ENCODE measurements around the gene KIF5B. TPM values are rescaled to one million over a fixed set of nuclear protein-coding genes. Genes with fewer than 3 reads are reported as not detected.
"Not testable (repeated sequence)": the region's sequence is repeated elsewhere in the genome, so short reads cannot be mapped to it uniquely, and the experiment has no call there.

The KIF5B gene
- 10 to 100 TPM; 20.4 to 26.9 (median 25.0) TPM for polyA plus RNA-seq (ENCODE audit: low read depth in 6 of 6)

DNA sequence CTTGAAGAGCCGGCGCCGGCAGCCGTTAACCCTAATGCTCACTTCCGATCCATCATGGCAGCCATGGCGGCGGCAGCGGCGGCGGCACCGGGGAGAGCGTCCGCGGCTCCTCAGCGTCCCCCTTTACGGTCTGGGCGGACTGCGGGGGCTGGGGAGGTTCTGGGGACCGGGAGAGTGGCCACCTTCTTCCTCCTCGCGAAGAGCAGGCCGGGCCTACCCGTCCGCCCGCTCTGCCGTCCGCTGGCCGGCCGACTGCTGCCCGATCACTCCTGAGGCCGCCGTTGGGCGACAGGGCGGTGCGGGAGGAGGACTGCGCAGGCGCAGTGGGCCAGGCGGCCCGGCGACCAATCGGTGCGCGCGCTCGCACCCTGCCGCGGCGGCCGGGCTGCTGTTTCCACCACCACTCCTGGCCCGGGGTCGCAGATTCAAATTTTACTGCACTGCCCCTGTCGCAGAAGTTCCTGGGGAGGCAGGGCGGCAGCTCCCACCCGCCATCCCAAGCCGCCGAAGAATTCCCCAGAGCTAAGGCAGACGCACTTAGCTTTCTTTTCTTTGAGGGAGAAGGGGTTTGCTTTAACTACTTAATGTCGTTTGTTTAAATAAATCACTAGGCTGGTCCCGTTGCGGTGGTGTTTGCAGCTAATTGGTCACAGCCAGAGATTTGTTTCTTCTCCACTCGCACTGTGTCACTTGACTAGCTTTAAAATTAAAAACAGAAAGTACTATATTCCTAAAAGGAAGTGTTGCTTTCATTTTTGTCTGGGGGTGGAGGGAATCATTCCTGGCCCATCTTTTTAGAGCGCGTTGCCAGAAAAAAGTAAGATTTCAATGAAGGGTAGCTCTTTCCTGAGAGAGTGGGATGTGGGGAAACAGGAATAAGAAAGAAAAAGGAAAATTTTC, at the start of gene KIF5B:
Gene KIF5B, minus strand, starts transcription at position 290 of the 900 bp plus-strand sequence. CDS start 452 bp downstream, outside the sequence.
- Mint-ChIP-seq H3K4me1 (peaks cover 19 to 46% (median 45%) of the 10 kb centered on the region in 3 donors), H3K9me3 (no peaks in the 10 kb centered on the region), H3K27ac (peak within 1 kb of the TSS; percentile 90 to 95 (median 94)), H3K36me3 (peaks cover 0 to 7% of the 10 kb centered on the region in 2 donors), H3K4me3 (peak within 1 kb of the TSS; percentile 93 to 100 (median 98)), H3K27me3 (no peaks in the 10 kb centered on the region)
- DNase-seq, result peak; percentile 89
- ATAC-seq (ENCODE audit: low read depth in 2 of 2), result peak; percentile 80 to 81

DNA sequence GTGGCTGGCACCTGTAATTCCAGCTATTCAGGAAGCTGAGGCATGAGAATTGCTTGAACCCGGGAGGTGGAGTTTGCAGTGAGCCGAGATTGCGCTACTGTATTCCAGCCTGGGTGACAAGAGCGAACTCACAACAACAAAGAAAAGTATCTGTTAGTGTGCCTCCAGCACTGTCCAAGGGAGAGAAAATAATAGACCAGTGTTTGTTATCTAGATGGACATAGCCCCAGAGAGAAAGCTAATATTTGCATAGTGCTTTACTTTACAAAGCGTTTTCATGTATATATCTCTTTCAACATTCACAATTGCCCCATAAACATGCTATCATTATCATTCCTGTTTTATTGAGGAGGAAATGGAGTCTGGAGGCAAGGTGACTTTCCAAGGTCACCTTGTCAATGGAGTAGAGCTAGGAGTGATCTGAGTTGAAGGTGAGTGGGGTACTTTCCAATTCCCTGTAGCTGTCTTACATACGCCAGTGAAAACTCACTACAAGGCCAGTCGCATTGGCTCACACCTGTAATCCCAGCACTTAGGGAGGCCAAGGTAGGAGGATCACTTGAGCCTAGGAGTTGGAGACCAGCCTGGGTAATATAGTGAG, 49.7 kb upstream of the KIF5B start:
- Mint-ChIP-seq H3K27ac (no peak overlapping the region), H3K36me3 (no peaks in the 10 kb centered on the region), H3K4me3 (no peak overlapping the region), H3K9me3 (peaks cover 0 to 2% (median 0%) of the 10 kb centered on the region in 7 donors), H3K4me1 (no peaks in the 10 kb centered on the region), H3K27me3 (peaks cover 0 to 16% (median 0%) of the 10 kb centered on the region in 3 donors)
- no peak for ATAC-seq (ENCODE audit: low read depth in 2 of 2)
- DNase-seq, result no peak

DNA sequence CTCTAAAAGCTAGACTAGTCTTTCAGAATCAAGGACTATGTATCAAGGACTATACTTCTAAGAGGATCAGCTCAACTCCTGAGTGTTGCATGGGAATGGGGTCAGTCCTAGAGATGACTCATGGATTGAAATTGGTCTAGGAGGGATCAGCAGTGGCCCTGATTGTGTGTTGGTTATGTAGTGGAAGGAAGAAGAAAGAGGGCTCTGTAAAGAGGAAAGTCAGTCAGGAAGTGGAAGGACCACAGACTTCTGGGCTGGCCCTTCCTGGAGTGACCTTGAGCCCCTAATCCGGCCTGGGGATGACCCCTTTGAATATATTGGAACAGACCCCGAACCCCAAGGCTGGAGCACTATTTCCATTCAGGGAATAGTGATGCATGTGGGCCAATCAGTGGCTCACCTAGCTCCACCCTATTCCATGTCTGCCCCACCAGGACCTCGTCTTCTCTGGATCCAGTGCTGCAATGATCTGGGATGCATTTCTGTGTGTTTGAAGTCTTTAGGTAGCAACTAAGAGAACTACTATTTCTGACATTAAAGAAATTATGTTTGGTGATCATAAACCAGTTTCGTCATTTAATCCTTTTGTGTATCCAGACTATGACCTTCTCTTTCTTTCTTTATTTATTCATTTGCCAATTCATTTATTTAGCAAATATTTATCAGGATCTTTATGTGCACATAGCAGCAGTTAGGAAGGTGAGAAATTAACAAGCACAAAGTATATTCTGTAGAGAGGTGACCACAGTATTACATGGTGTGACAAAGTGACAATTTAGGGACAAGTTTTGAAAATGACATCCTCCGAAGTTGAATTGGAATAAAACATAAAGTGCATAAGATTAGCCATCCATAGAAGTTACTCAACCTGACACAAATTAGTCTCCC, 48.6 kb upstream of the KIF5B start:
- H3K9me3 Mint-ChIP-seq, result peaks cover 0 to 2% (median 0%) of the 10 kb centered on the region in 7 donors
- ATAC-seq (ENCODE audit: low read depth in 2 of 2) (no peak), DNase-seq (no peak)
- peaks cover 0 to 18% (median 0%) of the 10 kb centered on the region in 3 donors for H3K27me3 Mint-ChIP-seq
- H3K4me3 Mint-ChIP-seq, result no peak overlapping the region
- H3K27ac Mint-ChIP-seq, result no peak overlapping the region
- H3K4me1 Mint-ChIP-seq, result no peaks in the 10 kb centered on the region
- H3K36me3 Mint-ChIP-seq, result no peaks in the 10 kb centered on the region

DNA sequence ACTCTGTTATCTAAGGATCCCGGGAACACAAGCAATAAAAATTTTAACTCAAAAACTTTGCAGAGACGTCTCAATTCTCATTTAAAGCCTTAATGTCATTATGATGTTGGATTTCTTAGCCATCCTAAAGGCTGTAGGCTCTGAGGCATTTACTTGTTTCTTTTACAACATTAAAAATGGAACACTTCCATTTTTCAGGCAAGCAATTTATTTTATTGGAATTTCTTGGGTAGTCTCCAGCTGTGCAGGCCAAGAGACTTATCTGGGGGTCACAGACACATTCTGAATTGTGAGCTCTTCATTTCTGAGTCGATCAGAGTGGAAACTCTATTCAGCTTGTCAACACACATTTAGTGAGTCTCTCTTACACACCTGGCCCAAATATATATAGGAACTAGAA, 48.0 kb upstream of the KIF5B start:
- DNase-seq (no peak), ATAC-seq (ENCODE audit: low read depth in 2 of 2) (no peak)
- H3K36me3 Mint-ChIP-seq, result peaks cover 0 to 2% of the 10 kb centered on the region in 2 donors
- peaks cover 0 to 18% (median 0%) of the 10 kb centered on the region in 3 donors for H3K27me3 Mint-ChIP-seq
- peaks cover under 1 to 4% (median 3%) of the 10 kb centered on the region in 7 donors for H3K9me3 Mint-ChIP-seq
- no peaks in the 10 kb centered on the region for H3K4me1 Mint-ChIP-seq
- H3K4me3 Mint-ChIP-seq, result no peak overlapping the region
- H3K27ac Mint-ChIP-seq, result no peak overlapping the region

DNA sequence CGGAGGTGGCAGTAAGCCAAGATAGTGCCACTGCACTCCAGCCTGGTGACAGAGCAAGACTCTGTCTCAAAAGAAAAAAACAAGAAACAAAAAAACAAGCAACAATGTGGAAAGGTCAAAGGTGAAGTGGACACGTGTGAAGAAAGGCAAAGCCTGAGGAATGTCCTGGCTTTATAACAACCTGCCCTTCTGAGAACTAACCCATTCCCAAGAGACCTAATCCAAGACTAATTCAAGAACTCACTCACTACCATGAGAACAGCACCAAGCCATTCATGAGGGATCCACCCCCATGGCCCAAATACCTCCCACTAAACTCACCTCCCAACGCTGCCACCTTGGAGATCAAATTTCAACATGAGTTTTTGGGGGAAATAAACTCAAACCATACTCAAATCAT, 47.5 kb upstream of the KIF5B start:
- Mint-ChIP-seq H3K36me3 (peaks cover 0 to 6% of the 10 kb centered on the region in 2 donors), H3K9me3 (peaks cover 0 to 9% (median 7%) of the 10 kb centered on the region in 7 donors), H3K27ac (no peak overlapping the region), H3K27me3 (peaks cover 0 to 18% (median 0%) of the 10 kb centered on the region in 3 donors), H3K4me3 (no peak overlapping the region), H3K4me1 (no peaks in the 10 kb centered on the region)
- DNase-seq (no peak), ATAC-seq (ENCODE audit: low read depth in 2 of 2) (no peak)

DNA sequence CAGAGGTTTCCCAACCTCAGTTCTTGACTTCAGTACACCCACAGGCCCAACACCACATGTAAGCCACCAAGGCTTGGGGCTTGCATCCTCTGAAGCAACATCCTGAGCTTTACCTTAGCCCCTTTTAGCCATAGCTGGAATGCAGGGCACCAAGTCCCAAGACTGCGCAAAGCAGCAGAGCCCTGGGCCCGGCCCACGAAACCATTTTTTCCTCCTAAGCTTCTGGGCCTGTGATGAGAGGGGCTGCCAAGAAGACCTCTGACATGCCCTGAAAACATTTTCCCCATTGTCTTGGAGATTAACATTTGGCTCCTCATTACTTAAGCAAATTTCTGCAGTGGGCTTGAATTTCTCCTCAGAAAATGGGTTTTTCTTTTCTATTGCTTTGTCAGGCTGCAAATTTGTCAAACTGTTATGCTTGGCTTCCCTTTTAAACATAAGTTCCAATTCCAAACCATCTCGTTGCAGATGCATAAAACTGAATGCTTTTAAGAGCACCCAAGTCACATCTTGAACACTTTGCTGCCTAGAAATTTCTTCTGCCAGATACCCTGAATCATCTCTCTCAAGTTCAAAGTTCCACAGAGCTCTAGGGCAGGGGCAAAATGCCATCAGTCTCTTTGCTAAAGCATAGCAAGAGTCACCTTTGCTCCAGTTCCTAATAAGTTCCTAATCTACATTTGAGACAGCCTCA, 42.5 kb upstream of the KIF5B start:
- DNase-seq; ATAC-seq (ENCODE audit: low read depth in 2 of 2); H3K4me3 Mint-ChIP-seq; H3K27ac Mint-ChIP-seq; H3K36me3 Mint-ChIP-seq; H3K4me1 Mint-ChIP-seq: not testable (repeated sequence)
- H3K27me3 Mint-ChIP-seq, result peaks cover 16 to 29% (median 20%) of the 10 kb centered on the region in 3 donors
- H3K9me3 Mint-ChIP-seq, result peaks cover 2 to 25% (median 15%) of the 10 kb centered on the region in 7 donors

DNA sequence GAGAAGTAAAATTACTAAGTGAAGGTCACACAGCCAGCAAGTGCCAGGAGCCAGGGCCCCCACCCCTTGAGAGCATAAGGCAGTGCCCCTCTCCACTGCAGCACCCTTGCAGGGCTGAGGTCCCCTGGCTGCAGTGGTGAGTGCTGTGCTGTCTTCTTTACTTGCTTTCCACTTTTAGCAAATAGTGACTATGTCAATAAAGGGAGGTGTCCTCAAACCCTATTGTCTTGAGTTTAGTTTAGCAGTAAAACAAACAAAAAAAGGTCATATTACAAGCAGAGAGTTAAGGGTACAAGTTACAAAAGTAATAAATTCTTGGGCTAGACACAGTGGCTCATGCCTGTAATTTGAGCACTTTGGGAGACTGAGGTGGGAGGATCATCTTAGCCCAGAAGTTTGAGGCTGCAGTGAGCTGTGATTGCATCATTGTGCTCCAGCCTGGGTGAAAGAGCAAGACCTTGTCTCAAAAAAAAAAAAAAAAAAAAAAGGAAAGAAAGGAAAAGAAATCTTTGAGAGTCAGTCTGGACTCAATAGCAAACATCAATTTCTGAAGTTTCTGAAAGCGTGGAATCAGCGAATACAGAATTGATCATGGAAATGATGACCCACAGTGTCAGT, 39.0 kb upstream of the KIF5B start:
- H3K9me3 Mint-ChIP-seq, result peaks cover 2 to 25% (median 14%) of the 10 kb centered on the region in 7 donors
- H3K4me3 Mint-ChIP-seq, result no peak overlapping the region
- DNase-seq (no peak), ATAC-seq (ENCODE audit: low read depth in 2 of 2) (no peak)
- H3K36me3 Mint-ChIP-seq, result peaks cover 0 to 15% of the 10 kb centered on the region in 2 donors
- peaks cover 27 to 35% (median 27%) of the 10 kb centered on the region in 3 donors for H3K27me3 Mint-ChIP-seq
- H3K27ac Mint-ChIP-seq, result peak overlapping the region in 1 of 6 donors; percentile 33
- no peaks in the 10 kb centered on the region for H3K4me1 Mint-ChIP-seq

DNA sequence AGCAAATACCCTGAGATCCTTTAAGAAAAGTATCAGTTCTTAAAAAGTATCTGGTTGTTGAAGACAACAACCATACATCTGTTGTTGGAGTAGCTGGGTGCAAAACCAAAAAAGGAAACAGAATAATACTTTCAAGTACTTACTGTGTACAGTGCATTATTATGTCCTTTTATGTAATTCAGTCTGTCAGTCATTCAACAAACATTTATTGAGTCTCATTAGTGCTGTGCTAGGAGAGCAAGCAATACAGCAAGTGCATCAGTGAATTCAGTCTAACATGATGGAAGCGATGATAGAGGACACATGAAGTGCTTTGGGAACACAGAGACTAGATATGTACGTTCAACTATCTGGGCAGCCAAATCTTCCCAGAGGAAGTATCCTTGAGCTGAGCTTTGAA, 37.4 kb upstream of the KIF5B start:
- ATAC-seq (ENCODE audit: low read depth in 2 of 2), result no peak
- no peak overlapping the region for H3K27ac Mint-ChIP-seq

DNA sequence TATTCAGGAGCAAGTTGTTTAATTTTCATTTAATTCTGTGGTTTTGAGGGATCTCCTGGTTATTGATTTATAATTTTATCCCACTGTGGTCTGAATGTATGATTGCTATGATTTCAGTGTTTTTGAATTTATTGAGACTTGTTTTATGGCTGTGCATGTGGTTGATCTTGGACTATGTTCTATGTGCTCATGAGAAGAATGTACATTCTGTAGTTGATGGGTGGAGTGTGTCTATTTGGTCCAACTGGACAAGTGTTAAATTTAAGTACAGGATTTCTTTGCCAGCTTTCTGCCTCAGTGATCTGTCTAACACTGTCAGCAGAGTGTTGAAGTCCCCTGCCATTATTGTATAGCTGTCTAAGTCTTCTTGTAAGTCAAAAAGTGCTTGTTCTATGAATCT, 34.8 kb upstream of the KIF5B start:
- no peaks in the 10 kb centered on the region for H3K4me1 Mint-ChIP-seq

More for the DNA sequence above, 37.4 kb upstream of the KIF5B start:
- H3K4me3 Mint-ChIP-seq, result no peak overlapping the region
- peaks cover 0 to 8% of the 10 kb centered on the region in 2 donors for H3K36me3 Mint-ChIP-seq
- H3K27me3 Mint-ChIP-seq, result peaks cover 27 to 38% (median 35%) of the 10 kb centered on the region in 3 donors
- DNase-seq, result no peak
- H3K9me3 Mint-ChIP-seq, result peaks cover 2 to 15% (median 7%) of the 10 kb centered on the region in 7 donors
- H3K4me1 Mint-ChIP-seq, result no peaks in the 10 kb centered on the region

DNA sequence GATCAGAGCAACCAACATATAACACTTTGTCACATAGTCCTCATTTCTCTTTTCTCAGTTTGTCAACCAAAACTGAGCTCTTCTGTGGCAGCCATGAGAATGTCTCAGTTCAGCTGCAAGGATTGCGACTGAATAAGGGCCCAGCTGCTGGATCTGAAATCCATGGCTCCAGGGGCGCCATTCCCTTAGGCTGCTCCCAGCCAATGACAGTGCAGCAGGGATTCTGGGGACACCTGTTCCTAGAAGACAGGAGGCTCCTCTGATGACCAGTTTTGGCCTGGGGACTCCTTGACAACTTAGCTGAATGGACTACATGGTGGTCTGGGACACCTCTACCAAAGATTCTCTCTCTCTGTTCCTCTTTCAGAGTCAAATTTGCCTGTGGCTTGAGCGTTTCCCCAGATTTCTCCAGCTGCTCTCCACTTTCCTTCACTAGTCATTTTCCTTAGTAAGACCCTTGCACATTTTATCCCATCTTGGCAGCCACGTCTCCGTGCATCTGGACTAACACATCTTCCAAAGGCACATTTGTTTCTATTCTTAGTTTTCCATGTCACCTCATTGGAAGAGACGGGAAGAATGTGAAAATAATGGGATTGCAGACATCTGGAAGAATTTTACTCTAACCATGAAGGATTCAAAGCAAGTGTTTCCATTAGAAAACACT, 28.1 kb upstream of the KIF5B start:
- Mint-ChIP-seq H3K27ac (peak overlapping the region in 1 of 6 donors; percentile 13), H3K9me3 (no peaks in the 10 kb centered on the region), H3K27me3 (peaks cover 1 to 8% (median 7%) of the 10 kb centered on the region in 3 donors), H3K4me1 (no peaks in the 10 kb centered on the region), H3K36me3 (no peaks in the 10 kb centered on the region), H3K4me3 (no peak overlapping the region)
- DNase-seq, result no peak
- no peak for ATAC-seq (ENCODE audit: low read depth in 2 of 2)

More for the DNA sequence above, 34.8 kb upstream of the KIF5B start:
- Mint-ChIP-seq H3K27me3 (peaks cover 16 to 30% (median 29%) of the 10 kb centered on the region in 3 donors), H3K36me3 (peaks cover 0 to 7% of the 10 kb centered on the region in 2 donors), H3K27ac (no peak overlapping the region), H3K4me3 (no peak overlapping the region), H3K9me3 (peaks cover 0 to 7% (median 0%) of the 10 kb centered on the region in 7 donors)
- ATAC-seq (ENCODE audit: low read depth in 2 of 2) (no peak), DNase-seq (no peak)

DNA sequence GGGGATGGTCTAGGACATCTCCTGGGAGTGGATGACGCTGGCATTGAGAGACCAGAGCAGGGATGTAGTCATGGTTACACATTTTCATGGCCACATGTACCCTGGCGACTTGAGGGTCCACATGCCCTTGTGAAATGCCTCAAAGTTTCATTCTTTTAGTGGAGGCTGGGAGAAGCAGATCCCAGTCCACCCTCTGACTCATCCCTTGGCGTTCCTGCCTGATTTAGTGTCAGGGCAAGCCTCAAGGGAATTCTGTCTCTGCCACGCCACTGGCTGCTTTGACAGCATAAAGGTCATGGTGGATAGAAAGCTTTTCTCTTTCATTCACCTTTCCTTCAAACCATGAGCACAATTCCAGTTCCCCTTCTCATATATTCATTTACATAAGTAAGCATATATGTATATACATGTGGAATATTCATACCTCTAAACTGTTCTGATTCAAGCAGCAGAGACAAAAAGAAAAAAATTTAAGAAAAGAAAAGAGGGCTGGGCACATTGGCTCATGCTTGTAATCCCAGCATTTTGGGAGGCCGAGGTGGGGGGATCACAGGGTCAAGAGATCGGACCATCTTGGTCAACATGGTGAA, 21.8 kb upstream of the KIF5B start:
- ATAC-seq (ENCODE audit: low read depth in 2 of 2) (no peak), DNase-seq (no peak)
- no peak overlapping the region for H3K4me3 Mint-ChIP-seq
- no peak overlapping the region for H3K27ac Mint-ChIP-seq
- H3K27me3 Mint-ChIP-seq, result peaks cover 0 to 6% (median 3%) of the 10 kb centered on the region in 3 donors
- H3K9me3 Mint-ChIP-seq, result no peaks in the 10 kb centered on the region
- H3K36me3 Mint-ChIP-seq, result no peaks in the 10 kb centered on the region
- H3K4me1 Mint-ChIP-seq, result no peaks in the 10 kb centered on the region
